Activated CD8-positive, alpha-beta memory T cell treated with anti-CD3 and anti-CD28 coated beads for 36 hours (primary cell): ENCODE results near the gene IRS2. TPM values are rescaled to one million over a fixed set of nuclear protein-coding genes. Genes with fewer than 3 reads are reported as not detected.
"Not testable (repeated sequence)": the region's sequence is repeated elsewhere in the genome, so short reads cannot be mapped to it uniquely, and the experiment has no call there.

Experiments
- CTCF ChIA-PET: fragments of 350-600 bp; sonication (Branson Sonifier 250); formaldehyde crosslinking; loops from one replicate; lab custom pipeline; 2021; ENCODE audit warnings: antibody characterized with exemption; lab: Charles Lee
- POLR2A ChIA-PET: fragments of 350-600 bp; sonication (Branson Sonifier 250); formaldehyde crosslinking; loops from one replicate; lab custom pipeline; 2021; ENCODE audit warnings: antibody characterized with exemption; lab: Charles Lee
- total RNA-seq, 2 experiments: library from RNA; stranded (reverse); gene quantifications; one replicate each; pipeline ENCODE4 v1.2.3, GENCODE V29; 2021

Gene IRS2
- total RNA-seq, 2 experiments from 2014 or later = 1.0 to 1.1 TPM

DNA sequence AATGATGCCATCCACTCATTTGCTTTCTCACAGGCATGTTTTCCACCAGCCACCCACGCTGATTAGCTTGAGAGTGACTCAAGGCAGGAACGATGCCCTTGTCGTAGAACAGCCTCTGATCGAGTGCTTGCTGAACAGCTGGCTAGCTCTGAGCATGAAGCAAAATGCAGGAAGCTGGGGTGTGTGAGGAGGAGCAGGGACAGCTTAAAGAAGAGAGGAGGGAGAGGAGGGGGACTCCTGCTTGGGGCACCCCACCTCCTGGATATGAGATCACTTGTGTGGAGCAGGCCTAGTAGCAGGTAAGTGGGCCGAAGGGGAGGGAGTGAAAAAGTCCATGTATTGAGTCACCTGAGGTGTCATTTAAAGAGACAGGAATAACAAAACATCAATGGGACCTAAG, 48.8 kb downstream of the IRS2 start:
- ChIA-PET POLR2A (no interaction called here), CTCF (no interaction called here)

DNA sequence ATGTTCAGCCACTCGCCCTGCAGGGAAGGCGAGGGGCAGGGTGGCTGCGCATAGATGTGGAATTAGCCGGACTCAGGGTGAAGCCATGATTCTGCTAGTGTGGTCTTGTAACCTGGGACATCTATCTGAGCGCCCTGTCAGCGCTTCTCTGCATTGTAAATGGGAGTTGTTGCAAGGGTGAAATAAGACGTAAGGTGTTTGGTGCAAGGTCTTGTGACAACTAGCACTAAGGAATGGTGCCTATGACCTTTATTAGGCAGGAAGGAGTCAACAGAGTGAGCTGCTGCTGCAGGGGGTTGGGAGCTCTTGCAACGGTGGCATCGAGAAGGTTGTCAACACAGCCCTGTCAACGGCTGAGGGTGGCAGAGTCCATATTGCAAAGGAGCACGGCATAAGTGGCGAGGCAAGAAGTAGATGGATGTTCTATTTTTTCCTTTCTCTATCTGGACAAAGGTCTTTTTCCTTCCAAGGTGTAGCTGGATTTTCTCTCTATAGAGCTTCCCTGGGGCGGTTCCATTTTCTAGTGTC, 49.3 kb downstream of the IRS2 start:
- ChIA-PET CTCF (no interaction called here), POLR2A (no interaction called here)

DNA sequence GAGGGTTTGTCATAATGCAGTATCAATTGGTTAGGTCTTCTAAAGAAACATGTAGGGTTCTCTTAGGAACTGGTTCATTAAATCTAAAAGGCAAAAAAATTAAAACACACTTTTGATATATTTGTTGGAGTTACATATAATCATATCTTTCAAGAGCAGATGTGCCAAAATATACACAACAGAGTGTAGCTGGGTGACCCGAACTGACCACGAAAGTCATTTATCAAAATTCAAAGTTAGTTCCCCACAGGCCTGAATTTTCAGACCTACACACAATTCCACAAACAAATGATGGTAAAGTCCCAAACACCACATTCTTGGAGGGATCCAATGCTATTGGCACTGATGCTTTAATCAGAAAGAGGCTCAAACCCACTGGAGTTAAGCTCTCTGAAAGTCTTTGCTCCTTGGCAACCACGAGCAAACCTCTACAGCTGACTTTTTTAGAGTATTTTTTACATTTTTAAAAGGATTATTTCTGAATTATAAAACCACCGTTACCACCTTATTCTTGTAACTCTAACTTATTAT, 50.9 kb downstream of the IRS2 start:
- ChIA-PET POLR2A (no interaction called here), CTCF (no interaction called here)

DNA sequence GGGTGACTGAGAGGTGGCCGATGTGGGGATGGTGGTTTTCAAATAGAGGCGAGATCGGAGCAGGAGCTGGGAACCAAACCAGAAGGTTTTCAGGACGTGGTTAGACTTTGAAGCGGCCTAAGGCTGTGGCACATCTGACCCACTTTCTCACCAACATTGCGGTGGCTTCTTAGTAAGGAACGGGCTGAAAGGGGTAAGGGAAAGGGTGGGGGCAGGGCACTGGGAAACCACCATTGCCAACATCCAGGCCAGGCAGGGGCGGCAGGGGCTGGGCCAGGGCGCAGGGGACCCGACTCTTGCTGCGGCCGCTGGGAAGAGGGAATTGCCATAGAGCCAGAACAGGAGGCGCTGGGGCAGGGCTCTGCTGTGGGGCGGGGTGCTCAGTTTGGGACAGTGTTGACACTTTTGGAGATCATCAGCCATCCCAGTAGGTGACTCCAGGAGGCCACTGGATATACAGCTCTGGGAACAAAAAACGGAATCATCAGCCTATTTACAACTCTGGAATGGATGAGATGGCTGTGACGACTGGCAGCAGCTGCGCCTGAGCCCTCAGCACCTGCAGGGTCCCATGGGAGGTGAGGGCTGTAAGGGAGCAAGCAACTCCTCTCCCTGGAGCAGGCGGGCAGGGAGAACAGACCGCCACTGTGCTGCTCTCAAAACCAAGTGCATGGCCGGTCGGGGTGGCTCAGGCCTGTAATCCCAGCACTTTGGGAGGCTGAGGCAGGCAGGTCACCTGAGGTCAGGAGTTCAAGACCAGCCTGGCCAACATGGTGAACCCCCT, 52.2 kb downstream of the IRS2 start:
- ChIA-PET POLR2A (no interaction called here), CTCF (no interaction called here)

DNA sequence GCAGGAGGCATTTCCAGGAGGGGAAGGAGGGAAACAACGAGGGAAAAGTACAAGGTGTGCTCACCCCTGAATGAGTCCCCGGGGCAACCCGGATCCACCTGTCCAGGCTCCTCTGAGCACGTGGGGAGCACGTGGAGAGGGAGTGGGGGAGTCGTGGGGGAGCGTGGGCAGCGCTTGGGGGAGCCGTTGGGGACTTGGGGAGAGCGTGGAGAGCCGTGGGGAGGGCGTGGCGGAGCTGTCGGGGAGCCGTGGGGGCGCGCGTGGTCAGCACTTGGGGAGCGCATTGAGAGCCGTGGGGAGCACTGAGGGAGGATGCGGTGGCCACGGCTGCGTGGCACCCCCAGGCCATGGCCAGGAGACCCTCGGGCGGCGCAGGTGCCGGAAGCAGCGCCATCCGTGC, 52.8 kb downstream of the IRS2 start:
- POLR2A ChIA-PET = no interaction called here
- CTCF ChIA-PET = no interaction called here

DNA sequence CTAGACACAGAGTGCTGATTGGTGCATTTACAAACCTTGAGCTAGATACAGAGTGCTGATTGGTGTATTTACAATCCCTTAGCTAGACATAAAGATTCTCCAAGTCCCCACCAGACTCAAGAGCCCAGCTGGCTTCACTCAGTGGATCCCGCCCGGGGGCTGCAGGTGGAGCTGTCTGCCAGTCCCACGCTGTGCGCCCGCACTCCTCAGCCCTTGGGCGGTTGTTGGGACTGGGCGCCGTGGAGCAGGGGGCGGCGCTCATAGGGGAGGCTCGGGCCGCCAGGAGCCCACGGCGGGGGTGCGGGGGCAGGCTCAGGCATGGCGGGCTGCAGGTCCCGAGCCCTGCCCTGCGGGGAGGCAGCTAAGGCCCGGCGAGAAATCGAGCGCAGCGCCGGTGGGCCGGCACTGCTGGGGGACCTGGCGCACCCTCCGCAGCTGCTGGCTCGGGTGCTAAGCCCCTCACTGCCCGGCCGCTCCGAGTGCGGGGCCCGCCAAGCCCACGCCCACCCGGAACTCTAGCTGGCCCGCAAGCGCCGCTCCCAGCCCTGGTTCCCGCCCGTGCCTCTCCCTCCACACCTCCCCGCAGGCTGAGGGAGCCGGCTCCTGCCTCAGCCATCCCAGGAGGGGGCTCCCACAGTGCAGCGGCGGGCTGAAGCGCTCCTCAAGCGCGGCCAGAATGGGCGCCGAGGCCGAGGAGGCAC, 53.8 kb downstream of the IRS2 start:
- CTCF ChIA-PET, POLR2A ChIA-PET: not testable (repeated sequence)

DNA sequence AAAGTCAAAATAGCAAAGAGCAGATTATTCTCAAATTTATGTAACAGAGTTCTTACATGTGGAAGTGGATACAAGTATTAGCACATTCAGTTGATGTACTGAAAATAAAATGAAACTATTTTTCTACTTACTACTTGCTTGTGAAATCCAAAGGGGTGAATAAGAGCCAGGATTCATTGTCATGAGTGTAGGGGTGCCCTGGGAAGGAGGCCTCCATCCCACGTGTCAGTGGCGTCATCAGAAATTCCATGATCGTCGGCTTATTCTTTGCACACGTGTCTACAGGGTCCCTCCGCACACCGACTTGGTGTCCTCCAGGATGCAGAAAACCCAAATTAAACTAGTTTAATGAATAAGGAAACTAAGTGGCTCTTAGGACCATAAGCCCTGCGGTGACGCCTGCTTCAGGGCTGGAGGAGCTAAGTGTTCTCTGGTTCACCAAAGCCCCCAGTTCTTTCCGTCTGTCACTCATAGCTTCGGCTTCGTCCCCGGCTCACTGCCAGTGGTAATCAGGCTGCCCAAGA, 55.5 kb downstream of the IRS2 start:
- ChIA-PET CTCF (no interaction called here), POLR2A (no interaction called here)

DNA sequence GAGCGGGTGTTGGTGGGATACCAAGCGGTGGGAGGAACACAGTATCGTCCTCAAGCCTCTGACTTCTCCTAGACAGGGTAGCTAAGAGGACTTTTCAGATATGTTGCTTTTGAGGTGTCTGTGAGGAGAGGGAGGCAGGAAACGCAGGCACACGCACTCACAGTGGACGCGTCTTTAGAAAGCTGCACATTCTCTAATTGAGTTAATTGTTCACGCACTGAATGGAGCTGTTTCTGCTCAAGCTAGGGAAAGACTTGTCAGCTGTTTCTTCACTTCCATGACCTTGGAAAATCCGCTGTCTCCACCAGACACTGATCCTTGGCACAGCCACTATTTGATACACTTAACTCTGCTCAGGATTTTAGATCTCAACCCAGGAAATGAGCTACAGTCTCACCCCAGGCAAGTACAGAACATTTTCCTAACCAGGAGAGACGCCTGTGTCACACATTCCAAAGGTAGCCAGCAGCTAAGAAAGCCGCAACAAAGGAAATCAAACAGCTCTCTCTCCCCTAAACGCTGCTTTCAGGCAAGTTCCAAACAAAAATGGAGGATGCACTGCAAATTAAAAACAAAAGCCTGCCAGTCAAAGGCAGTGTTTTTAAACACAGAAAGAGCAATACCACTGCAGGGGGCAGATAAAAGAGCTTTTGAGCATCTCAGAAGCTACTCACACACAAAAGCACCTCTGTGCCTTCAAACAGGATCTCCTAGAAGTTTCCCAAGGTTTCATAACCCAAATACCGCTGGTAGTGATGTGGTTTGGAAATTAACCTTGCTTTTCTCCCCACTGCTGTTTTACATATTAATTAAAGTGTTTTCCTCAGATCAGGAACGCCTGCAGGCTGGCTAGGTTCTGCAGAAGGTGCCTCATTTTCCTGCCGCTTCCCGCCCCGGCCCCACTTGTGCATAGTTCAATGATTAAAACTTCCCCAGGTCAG, 57.3 kb downstream of the IRS2 start:
- ChIA-PET CTCF (no interaction called here), POLR2A (no interaction called here)

DNA sequence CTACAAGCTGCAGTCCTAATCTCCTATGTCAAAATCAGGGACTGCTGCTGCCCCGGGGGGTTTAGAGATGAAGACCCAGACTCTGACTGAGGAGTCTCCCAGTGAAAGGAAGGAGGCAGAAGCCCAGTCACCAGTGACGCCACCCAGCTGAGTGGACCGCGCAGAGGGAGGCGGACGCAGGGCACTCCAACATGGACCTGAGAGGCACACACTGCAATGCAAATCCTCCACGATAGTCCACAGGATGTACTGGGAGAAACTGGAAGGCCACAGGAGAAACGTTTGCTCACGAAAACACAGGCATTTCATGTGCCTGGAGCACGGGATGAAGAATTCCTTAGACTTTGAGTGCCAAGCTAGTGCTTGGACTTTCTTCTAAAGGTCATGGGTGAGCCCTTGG, 58.3 kb downstream of the IRS2 start:
- ChIA-PET POLR2A (no interaction called here), CTCF (no interaction called here)

DNA sequence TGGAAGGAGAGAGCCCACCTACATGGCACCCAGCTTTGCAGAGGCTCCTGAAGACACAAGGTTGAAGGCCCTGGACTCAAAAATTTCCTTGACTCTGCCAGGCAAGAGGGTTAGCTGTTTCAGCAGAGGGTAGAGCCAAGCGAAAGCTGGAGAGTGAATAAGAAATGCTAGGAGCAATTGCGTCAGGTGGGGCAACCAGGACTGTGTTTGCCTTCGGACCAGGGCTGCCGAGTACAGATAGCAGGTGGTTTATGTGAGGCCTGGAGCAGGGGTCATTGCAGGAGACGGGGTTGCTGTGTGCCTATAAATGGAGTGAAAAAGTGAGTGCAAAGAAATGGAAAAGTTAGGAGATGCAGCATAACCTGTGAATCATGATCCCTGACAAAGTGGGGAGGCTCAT, 59.1 kb downstream of the IRS2 start:
- ChIA-PET CTCF (no interaction called here), POLR2A (no interaction called here)

DNA sequence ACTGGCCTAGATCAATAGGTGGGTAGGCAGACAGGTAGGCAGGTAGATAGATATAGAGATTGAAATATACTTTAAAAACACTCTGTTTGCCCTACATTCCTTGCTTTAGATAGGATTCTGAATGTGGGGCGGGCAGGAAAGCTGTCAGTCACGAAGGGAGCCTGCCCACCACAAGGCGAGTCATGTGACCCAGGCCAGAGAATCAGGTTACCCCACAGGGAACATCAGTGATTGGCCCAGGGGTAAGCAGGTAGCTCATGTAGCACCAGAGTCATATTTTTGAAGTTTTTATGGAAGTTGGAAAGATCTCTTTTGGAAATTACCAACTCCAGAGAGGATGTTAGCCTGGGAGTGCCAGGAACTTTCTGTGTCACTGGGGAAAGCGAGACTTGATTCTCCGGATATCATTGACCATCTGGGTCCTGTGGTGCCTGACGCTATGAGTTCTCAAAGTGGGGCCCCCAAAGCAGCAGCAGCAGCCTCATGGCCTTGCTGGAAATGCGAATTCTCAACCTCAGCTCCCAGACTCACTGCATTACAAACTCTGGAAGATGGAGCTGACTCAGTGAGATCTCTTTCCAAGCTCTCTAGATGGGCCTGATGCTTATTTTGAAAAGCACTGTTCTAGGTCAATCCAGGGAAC, 60.3 kb downstream of the IRS2 start:
- ChIA-PET POLR2A (no interaction called here), CTCF (no interaction called here)

DNA sequence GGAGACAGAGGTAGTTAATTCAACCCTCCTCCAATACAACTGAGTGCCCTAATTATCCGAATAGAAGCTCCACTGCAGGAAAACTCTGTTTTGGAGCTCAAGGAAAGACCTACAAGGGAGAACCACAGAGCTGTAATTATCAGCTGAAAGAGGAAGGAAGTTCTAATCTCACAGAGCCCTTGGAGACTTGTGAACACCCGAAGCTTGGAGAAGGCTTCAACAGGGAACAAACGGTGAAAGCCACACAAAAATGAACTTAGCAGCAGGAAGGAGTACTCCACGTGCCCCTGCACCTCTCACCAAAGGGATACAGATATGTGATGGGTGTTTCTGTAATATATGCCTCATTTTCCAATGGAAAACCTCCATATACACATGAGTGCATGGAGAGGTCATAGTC, 61.1 kb downstream of the IRS2 start:
- CTCF ChIA-PET = no interaction called here
- POLR2A ChIA-PET = no interaction called here

DNA sequence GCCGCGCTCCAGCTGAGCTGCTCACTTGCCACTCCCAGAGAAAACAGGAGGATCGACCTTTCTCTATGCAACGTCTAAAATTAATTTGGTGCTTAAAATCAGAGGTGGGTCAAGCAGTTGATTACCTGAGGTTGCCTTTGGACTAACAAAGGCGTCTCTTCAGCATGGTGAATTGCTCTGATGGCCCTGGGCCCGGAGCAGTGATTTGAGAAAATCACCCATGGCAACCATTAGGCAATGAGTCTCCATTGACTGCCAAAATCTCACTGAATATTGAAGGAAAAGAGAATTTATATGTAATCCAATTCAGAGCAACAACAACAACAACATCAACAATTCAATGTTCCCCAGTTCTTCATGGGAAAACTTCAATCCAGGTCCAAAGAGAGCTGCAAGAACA, 61.8 kb downstream of the IRS2 start:
- POLR2A ChIA-PET = no interaction called here
- CTCF ChIA-PET = no interaction called here

DNA sequence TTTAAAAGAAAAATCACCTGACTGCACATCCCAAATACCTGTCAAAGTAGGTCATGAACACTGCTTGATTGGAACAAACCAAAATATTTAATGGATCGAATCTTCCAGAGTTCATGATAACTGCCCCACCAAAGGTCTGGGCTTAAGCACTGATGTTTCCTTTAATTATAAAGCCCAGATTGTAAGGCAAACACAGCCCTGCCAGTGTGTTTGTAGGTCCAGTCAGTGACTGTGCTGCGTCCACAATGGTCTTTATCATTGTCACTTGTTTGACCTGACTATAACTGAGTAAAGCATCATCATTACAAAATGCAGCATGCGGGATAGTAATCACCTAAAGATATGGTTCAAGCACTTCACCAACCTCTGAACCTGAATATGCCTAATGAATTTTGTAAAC, 63.3 kb downstream of the IRS2 start:
- CTCF ChIA-PET = no interaction called here
- POLR2A ChIA-PET = no interaction called here

DNA sequence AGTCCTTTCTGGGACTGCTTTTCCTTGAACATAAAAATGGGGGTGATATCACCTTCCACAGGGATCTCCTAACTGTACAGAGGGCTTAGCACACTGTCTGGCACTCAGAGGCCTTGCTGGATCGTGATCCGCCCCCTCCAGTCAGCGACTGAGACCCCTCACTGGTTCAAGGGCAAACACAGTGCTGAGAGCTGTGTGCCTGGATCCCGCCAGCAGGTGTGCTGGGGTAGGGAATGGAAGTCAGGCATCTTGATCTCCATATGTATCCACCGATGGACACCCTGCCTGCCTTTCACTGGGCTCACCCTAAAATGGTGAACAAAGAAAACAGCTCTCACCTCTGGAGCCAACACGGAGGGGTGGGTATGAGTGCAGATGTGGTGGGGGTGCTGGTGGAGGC, 64.3 kb downstream of the IRS2 start:
- POLR2A ChIA-PET = no interaction called here
- CTCF ChIA-PET = no interaction called here

DNA sequence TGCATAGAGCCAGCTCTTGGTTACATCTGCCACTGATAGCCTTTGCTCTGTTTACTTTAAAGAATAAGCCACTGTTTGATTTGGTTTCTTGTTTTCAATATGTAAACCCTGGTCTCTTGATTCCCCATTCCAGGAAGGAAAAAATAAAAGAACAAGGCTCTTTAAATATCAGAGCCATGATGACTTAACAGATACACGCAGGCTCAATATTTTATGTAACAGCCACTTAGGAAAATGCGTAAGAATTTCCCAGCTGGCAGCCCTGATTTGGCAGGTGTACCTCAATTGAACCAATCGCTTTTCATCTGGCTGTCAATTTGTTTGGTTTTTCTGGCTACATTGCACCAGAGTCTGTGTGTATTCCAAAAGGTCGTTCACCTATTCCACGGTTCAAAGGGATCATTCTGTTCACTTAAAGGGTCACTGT, 65.6 kb downstream of the IRS2 start:
- ChIA-PET POLR2A (no interaction called here), CTCF (no interaction called here)

DNA sequence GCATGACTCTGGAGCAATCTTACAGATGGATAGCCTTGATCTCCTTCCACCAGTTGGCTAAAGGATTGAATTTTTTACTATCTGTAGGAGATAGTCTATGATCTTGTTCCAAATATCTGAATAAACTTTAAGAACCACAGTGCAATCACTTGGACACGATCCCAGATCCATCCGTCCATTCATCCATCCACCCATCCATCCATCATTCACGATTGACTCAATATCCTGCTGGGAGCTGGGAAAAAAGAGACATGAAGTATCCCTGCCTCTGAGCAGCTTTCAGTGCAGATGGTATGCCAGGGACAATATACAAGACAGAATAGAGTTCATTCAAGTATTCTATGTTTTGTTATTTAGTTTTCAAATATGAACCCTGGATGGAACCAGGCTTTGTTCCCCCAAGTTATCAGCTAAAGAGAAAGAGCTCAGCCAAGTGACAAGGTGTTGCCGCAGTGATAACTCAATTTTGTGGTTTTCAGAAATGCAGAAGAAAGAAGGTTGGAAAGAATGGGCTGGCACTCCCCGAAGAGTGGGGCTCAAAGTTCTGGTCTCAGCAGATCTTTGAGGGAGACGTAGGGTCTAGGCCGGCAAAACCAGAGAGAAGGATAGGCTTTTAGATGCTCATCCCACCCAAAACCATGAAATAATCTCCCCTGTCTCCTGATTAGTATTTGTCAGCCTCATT, 66.3 kb downstream of the IRS2 start:
- POLR2A ChIA-PET = no interaction called here
- CTCF ChIA-PET = no interaction called here

DNA sequence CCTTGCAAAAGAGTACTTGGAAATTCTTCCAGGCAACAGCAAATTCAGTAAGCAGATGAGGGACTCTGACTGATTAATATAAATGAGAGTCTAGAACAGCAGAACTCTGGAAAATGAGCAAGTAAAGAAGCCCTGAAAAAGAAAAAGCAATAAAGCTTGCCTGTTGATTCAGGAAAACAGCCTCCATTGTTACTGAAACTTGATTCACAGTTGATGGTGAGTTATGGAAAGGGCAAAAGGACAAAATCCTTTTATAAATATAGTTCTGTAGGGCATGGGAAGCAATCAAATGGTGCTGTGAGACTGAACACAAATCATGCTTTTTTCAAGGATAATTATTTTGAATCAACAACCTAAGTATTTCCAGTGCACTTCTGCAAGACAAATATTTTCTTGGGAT, 67.7 kb downstream of the IRS2 start:
- CTCF ChIA-PET = no interaction called here
- POLR2A ChIA-PET = no interaction called here

DNA sequence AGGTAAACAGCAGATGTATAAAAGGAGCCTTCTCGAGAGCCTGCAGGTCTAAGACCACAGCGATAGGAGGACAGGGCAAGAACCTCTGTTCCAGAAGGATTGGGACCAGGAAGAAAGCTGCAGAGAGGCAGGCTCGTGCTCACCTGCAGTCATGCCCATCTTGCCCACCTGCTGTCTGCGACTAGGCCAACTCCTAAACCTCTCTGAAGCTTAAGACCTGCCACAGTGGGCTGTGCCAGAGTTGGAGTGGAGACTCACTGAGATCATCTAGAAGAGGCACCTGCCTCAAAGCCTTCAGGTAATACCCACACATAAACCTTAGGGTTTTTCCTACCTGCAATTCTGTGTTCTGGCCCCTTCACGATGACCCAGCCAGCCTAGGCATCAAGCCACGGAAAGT, 68.7 kb downstream of the IRS2 start:
- POLR2A ChIA-PET = no interaction called here
- CTCF ChIA-PET = no interaction called here
